Type B pancreatic cell (in vitro differentiated cells): Measurements from ENCODE around the gene KIF17. TPM values are rescaled to one million over a fixed set of nuclear protein-coding genes. Genes with fewer than 3 reads are reported as not detected.

ENCODE experiments used
- DNase-seq: peaks from one replicate; pipeline ENCODE4 v3.0.0; 2021; ENCODE audit warnings: mixed read lengths; ENCODE audit not compliant: unreplicated experiment; ENCODE audit errors: extremely low spot score
- H3K27ac Mint-ChIP-seq: 2 replicates; pipeline ENCODE4 v1.8.0; 2021; ENCODE audit warnings: mild to moderate bottlenecking, mixed read lengths
- H3K27me3 Mint-ChIP-seq: 2 replicates; pipeline ENCODE4 v1.8.0; 2021; ENCODE audit warnings: mixed read lengths
- H3K36me3 Mint-ChIP-seq: 2 replicates; pipeline ENCODE4 v1.8.0; 2021; ENCODE audit warnings: mixed read lengths
- H3K4me1 Mint-ChIP-seq: one replicate; pipeline ENCODE4 v1.8.0; 2021; ENCODE audit warnings: mixed read lengths; ENCODE audit not compliant: unreplicated experiment
- H3K4me3 Mint-ChIP-seq: 2 replicates; pipeline ENCODE4 v1.8.0; 2021; ENCODE audit warnings: mild to moderate bottlenecking, mixed read lengths
- H3K9me3 Mint-ChIP-seq: 2 replicates; pipeline ENCODE4 v1.8.0; 2021; ENCODE audit warnings: mixed read lengths
- total RNA-seq: library from RNA; stranded (reverse); gene quantifications from 2 replicates; pipeline ENCODE4 v1.2.1, GENCODE V29; 2021; ENCODE audit warnings: low replicate concordance
- TF ChIP-seq, protein P1 (sequence below): fragments of 200-600 bp; sonication (generic); conservative IDR thresholded peaks from 2 replicates; pipeline ENCODE4 v1.5.0; 2021; ENCODE audit warnings: antibody characterized with exemption, mild to moderate bottlenecking

Gene KIF17
- total RNA-seq, 1 donor from 2014 or later, result 2.1 TPM

DNA sequence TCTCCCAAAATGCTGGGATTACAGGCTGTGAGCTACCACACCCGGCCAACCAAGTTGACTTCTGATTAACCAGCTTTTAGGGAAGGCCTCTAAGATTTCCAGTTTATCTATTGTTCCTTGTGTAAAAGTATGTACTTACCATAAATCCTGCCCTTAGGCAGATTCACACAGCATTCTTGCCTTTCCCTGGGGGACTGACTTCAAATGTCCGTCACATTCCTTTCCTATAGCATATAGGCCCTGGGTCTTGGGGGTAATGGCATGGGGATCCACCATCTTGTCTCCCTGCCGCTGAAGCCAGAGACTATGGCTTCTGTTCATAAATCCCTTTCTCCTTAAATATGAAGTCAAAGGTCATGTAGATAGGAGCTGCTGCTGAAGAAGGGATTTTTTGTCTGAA is 85.4 kb downstream of the KIF17 start:
- TF ChIP-seq, protein P1, sequence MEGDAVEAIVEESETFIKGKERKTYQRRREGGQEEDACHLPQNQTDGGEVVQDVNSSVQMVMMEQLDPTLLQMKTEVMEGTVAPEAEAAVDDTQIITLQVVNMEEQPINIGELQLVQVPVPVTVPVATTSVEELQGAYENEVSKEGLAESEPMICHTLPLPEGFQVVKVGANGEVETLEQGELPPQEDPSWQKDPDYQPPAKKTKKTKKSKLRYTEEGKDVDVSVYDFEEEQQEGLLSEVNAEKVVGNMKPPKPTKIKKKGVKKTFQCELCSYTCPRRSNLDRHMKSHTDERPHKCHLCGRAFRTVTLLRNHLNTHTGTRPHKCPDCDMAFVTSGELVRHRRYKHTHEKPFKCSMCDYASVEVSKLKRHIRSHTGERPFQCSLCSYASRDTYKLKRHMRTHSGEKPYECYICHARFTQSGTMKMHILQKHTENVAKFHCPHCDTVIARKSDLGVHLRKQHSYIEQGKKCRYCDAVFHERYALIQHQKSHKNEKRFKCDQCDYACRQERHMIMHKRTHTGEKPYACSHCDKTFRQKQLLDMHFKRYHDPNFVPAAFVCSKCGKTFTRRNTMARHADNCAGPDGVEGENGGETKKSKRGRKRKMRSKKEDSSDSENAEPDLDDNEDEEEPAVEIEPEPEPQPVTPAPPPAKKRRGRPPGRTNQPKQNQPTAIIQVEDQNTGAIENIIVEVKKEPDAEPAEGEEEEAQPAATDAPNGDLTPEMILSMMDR, result no peak
- peaks cover 8% of the 10 kb centered on the region for H3K27me3 Mint-ChIP-seq
- peaks cover 10% of the 10 kb centered on the region for H3K4me1 Mint-ChIP-seq
- peak overlapping the region; percentile 82 for H3K4me3 Mint-ChIP-seq
- DNase-seq, result no peak
- peak overlapping the region; percentile 58 for H3K27ac Mint-ChIP-seq
- H3K9me3 Mint-ChIP-seq, result no peaks in the 10 kb centered on the region
- H3K36me3 Mint-ChIP-seq, result no peaks in the 10 kb centered on the region

DNA sequence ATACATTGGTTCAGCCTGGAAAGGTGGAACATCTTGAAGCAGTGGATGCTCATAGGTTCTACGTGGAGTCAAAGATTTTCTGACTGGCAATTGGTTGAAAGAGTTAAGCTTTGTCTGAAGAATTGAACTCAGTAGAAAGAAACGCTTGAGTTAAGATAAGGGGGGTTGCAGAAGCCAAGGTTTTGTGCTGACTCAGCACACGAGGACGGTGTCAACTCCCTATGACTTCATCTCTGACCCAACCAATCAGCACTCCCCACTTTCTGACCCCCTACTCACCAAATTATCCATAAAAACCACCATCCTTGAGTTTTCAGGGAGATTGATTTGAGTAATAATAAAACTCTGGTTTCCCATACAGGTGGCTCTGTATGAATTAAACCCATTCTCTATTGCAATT is 87.1 kb downstream of the KIF17 start:
- no peak for DNase-seq
- H3K4me3 Mint-ChIP-seq, result no peak overlapping the region
- H3K9me3 Mint-ChIP-seq, result no peaks in the 10 kb centered on the region
- peaks cover 10% of the 10 kb centered on the region for H3K4me1 Mint-ChIP-seq
- peaks cover 16% of the 10 kb centered on the region for H3K27me3 Mint-ChIP-seq
- TF ChIP-seq, protein P1, result no peak
- no peak overlapping the region for H3K27ac Mint-ChIP-seq
- no peaks in the 10 kb centered on the region for H3K36me3 Mint-ChIP-seq

DNA sequence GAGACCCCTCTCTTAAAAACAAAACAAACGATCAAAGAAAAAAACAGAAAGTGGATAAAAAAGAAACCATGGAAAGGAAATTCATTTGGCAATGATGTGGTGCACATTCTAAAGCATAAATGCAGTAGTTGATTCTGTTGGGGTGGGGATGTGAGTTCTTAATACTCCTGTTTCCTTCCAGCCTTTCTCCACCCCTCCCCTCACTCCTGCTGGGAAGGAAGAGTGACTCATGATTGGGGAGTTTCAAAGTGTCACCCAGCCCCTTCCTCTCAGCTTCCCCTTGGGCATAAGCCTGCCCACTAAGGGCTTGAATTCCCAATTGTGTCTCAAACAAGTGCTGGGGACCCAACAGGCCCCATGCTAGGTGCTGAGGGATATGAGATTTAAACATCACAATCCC is 91.3 kb downstream of the KIF17 start:
- Mint-ChIP-seq H3K4me1 (no peaks in the 10 kb centered on the region), H3K4me3 (no peak overlapping the region), H3K27me3 (peaks cover 22% of the 10 kb centered on the region), H3K9me3 (no peaks in the 10 kb centered on the region), H3K27ac (no peak overlapping the region), H3K36me3 (no peaks in the 10 kb centered on the region)
- DNase-seq, result no peak
- TF ChIP-seq, protein P1, result no peak

DNA sequence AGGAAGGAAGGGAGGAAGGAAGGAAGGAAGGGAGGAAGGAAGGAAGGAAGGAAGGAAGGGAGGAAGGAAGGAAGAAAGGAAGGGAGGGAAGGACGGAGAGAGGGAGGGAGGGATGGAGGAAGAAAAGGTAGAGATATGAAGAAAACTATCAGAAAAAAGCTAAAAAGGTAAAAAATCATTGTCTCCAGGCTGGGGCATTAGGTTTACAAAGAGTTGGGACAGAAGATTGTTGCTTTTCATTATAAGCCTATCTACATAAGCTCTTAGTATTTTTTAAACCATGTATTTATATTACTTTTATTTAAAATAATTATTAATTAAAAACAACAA is 91.7 kb downstream of the KIF17 start:
- Mint-ChIP-seq H3K27me3 (peaks cover 22% of the 10 kb centered on the region), H3K4me1 (no peaks in the 10 kb centered on the region), H3K36me3 (no peaks in the 10 kb centered on the region), H3K9me3 (no peaks in the 10 kb centered on the region), H3K27ac (no peak overlapping the region), H3K4me3 (no peak overlapping the region)
- TF ChIP-seq, protein P1, result no peak
- no peak for DNase-seq

DNA sequence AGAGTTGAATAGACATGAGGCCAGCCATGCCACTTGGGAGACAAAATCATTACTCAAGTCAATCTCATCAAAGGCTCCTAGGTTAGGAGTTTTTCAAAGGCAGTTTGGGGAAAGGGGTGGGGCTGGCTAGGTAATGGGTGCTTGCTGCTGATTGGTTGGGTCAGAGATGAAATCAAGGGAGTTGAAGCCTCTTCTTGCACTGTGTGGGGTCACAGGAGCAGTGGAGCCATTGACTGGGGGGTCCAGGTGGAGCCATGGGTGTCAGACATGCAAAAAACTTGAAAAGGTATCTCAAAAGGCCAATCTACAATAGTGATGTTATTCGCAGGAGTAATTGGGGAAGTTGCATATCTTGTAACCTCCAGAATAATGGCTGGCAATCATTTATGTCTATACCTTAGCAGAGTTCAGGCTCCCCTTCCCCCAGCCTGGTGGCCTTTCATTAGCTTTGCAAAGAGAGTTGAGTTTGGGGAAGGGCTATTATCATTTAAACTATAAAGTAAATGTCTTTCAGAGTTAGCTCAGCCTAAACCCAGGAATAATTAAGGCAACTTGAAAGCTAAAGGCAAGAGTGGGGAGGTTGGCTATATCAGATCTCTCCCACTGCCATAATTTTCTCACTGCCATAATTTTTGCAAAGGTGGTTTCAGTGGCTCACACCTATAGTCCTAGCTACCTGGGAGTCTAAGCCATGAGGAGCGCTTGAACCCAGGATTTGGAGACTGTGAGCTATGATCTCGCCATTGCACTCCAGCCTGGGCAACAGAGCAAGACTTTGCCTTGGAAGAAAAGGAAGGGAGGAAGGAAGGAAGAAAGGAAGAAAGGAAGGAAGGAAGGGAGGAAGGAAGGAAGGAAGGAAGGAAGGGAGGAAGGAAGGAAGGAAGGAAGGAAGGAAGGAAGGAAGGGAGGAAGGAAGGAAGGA is 92.4 kb downstream of the KIF17 start:
- DNase-seq, result no peak
- H3K27me3 Mint-ChIP-seq, result peaks cover 22% of the 10 kb centered on the region
- H3K4me1 Mint-ChIP-seq, result no peaks in the 10 kb centered on the region
- no peaks in the 10 kb centered on the region for H3K9me3 Mint-ChIP-seq
- TF ChIP-seq, protein P1, result no peak
- H3K27ac Mint-ChIP-seq, result no peak overlapping the region
- H3K4me3 Mint-ChIP-seq, result no peak overlapping the region
- H3K36me3 Mint-ChIP-seq, result no peaks in the 10 kb centered on the region
